ENCODE results near the gene ATP8A2. TPM values are rescaled to one million over a fixed set of nuclear protein-coding genes. Genes with fewer than 3 reads are reported as not detected.

ATP8A2 gene
- total RNA-seq, 1 donor from 2014 or later, result 0.27 TPM

DNA sequence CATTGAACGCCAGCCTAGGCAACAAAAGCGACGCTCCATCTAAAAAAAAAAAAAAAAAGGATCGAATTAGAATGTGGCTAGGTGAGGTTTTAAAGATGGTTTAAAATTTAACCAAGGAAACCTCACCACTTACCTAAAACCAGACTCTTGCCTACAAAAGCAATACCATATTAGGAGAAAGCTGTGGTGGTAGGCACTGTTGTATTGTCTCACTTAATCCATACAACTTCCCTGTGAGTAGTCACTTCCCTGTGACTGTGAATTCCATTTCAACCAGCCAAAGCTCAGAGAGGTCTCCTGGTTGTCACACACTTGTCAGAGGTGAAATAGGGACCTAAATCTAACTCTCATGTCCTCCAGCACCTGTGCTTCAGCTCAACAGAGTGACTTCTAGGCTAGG, 664.6 kb downstream of the ATP8A2 start:
- H3K36me3 ChIP-seq, result no peaks in the 10 kb centered on the region
- H3K4me3 ChIP-seq, result no peak overlapping the region
- no peak overlapping the region for H3K27ac ChIP-seq (replicated peaks)
- peaks cover 2% of the 10 kb centered on the region for H3K9me3 ChIP-seq (replicated peaks)
- TF ChIP-seq, protein P1, sequence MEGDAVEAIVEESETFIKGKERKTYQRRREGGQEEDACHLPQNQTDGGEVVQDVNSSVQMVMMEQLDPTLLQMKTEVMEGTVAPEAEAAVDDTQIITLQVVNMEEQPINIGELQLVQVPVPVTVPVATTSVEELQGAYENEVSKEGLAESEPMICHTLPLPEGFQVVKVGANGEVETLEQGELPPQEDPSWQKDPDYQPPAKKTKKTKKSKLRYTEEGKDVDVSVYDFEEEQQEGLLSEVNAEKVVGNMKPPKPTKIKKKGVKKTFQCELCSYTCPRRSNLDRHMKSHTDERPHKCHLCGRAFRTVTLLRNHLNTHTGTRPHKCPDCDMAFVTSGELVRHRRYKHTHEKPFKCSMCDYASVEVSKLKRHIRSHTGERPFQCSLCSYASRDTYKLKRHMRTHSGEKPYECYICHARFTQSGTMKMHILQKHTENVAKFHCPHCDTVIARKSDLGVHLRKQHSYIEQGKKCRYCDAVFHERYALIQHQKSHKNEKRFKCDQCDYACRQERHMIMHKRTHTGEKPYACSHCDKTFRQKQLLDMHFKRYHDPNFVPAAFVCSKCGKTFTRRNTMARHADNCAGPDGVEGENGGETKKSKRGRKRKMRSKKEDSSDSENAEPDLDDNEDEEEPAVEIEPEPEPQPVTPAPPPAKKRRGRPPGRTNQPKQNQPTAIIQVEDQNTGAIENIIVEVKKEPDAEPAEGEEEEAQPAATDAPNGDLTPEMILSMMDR (IDR thresholded peaks at IDR 0.05; ENCODE audit: borderline replicate concordance), result no peak
- H3K4me1 ChIP-seq, result peaks cover 3% of the 10 kb centered on the region
- intact Hi-C loops (cut with micrococcal nuclease), result no loop called here
- H3K27me3 ChIP-seq (ENCODE audit: low read depth), result peaks cover 37% of the 10 kb centered on the region
- no peak for DNase-seq

DNA sequence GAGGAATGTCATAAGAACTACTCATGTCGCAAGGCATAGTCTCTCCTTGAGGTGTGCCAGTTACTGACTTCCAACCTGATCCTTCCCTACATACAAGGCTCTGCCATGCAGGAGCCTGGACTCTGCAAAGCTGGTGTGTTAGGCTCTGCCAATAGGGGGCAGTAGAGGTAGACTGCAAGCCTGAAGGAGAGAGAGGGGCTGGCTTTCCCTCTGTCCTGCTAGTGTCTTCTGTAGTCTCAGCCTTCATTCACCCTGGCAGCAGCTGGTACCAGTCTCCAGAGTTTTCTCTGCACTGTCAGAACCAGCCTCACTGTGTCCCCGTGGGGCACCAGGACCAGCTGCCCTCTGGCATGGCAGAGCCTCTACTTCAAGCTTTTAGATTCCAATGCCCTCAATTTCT, 665.5 kb downstream of the ATP8A2 start:
- TF ChIP-seq, protein P1 (IDR thresholded peaks at IDR 0.05; ENCODE audit: borderline replicate concordance), result peak; percentile 54

DNA sequence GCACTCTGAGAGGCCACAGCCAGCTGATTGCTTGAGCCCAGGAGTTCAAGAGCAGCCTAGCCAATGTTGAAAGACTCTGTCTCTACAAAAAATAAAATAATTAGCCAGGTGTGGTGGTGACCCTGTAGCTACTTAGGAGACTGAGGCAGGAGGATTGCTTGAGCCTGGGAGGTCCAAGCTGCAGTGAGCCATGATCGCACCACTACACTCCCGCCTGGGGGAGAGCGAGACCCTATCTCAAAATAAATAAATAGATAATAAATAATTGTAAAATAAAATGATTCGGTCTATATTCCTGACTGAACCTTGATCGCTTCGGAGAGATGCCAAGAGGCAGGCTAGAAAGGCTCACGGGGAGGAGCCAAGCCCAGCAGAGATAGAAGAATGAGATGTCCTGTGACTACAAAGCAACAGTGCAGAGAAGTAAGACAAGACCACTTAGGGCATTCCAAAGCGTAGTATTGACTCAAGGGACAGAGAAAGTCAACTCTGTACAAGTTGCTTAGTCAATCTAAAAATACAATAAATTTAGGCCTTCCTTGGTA, 667.2 kb downstream of the ATP8A2 start:
- TF ChIP-seq, protein P1 (IDR thresholded peaks at IDR 0.05; ENCODE audit: borderline replicate concordance), result no peak
- H3K4me3 ChIP-seq, result no peak overlapping the region
- H3K27ac ChIP-seq (replicated peaks), result no peak overlapping the region
- no peaks in the 10 kb centered on the region for H3K36me3 ChIP-seq
- no peaks in the 10 kb centered on the region for H3K9me3 ChIP-seq (replicated peaks)
- intact Hi-C loops (cut with micrococcal nuclease), result no loop called here
- no peak for DNase-seq
- H3K4me1 ChIP-seq, result peaks cover 3% of the 10 kb centered on the region
- H3K27me3 ChIP-seq (ENCODE audit: low read depth), result peaks cover 57% of the 10 kb centered on the region

More for the DNA sequence above, 665.5 kb downstream of the ATP8A2 start:
- peaks cover 3% of the 10 kb centered on the region for H3K4me1 ChIP-seq
- H3K9me3 ChIP-seq (replicated peaks), result no peaks in the 10 kb centered on the region
- DNase-seq, result no peak
- no peaks in the 10 kb centered on the region for H3K36me3 ChIP-seq
- intact Hi-C loops (cut with micrococcal nuclease), result no loop called here
- H3K4me3 ChIP-seq, result no peak overlapping the region
- no peak overlapping the region for H3K27ac ChIP-seq (replicated peaks)
- peaks cover 46% of the 10 kb centered on the region for H3K27me3 ChIP-seq (ENCODE audit: low read depth)

GRCh38 chr13:26041444-26041843, 669.7 kb downstream of the ATP8A2 start:
- DNase-seq, result no peak
- Histone ChIP-seq H3K27ac (replicated peaks) (no peak overlapping the region), H3K9me3 (replicated peaks) (no peaks in the 10 kb centered on the region), H3K27me3 (ENCODE audit: low read depth) (peaks cover 71% of the 10 kb centered on the region), H3K4me1 (peaks cover 3% of the 10 kb centered on the region), H3K36me3 (no peaks in the 10 kb centered on the region), H3K4me3 (no peak overlapping the region)
- intact Hi-C loops (cut with micrococcal nuclease), result no loop called here
- TF ChIP-seq, protein P1 (IDR thresholded peaks at IDR 0.05; ENCODE audit: borderline replicate concordance), result no peak

GRCh38 chr13:26042785-26043184, 671.0 kb downstream of the ATP8A2 start:
- H3K27ac ChIP-seq (replicated peaks), result no peak overlapping the region
- intact Hi-C loops (cut with micrococcal nuclease), result no loop called here
- no peaks in the 10 kb centered on the region for H3K9me3 ChIP-seq (replicated peaks)
- no peaks in the 10 kb centered on the region for H3K36me3 ChIP-seq
- DNase-seq, result no peak
- peaks cover 80% of the 10 kb centered on the region for H3K27me3 ChIP-seq (ENCODE audit: low read depth)
- TF ChIP-seq, protein P1 (IDR thresholded peaks at IDR 0.05; ENCODE audit: borderline replicate concordance), result no peak
- no peak overlapping the region for H3K4me3 ChIP-seq
- no peaks in the 10 kb centered on the region for H3K4me1 ChIP-seq

Data from left ventricle myocardium inferior (tissue), 1 donor.